ENCODE results near the gene GALNT10.

- TF ChIP-seq POLR2A (IDR thresholded peaks at IDR 0.05) (no peak), CTCF (IDR thresholded peaks at IDR 0.05) (no peak)
Measured at GRCh38 chr5:154403776-154404387, 213.3 kb downstream of the GALNT10 start.
